ENCODE results near the gene VWA8.

The VWA8 gene

DNA sequence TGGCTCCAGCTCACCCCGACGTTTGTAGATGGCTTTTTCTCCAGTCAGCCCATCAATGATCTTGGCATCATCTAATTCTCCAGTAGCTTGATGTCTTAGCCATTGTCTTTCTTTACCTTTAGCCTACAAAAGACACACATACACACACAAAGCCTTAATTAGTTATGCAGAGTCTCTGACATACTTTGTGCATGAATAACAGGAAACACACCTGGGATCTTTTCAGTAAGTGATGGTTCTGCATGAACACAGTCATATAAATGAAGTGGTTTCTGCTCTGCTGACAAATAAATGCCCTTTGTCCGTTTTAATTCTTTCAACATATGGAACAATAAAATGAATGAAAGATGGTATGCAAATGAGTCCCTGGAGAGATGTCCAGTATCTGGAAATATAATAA, 370.3 kb downstream of the VWA8 start:
- TF ChIP-seq ZNF701 (tag by site-specific recombination; IDR thresholded peaks at IDR 0.05) (no peak), BCL11B (tag by site-specific recombination; IDR thresholded peaks at IDR 0.05; ENCODE audit: low read depth) (no peak), ZNF596 (tag by site-specific recombination; IDR thresholded peaks at IDR 0.05) (no peak), ZXDB (tag by site-specific recombination; IDR thresholded peaks at IDR 0.05) (no peak), ZNF248 (tag by site-specific recombination; IDR thresholded peaks at IDR 0.05) (no peak), ZNF302 (tag by site-specific recombination; IDR thresholded peaks at IDR 0.05; ENCODE audit: low read depth) (no peak)
- TF ChIP-seq, protein P1, sequence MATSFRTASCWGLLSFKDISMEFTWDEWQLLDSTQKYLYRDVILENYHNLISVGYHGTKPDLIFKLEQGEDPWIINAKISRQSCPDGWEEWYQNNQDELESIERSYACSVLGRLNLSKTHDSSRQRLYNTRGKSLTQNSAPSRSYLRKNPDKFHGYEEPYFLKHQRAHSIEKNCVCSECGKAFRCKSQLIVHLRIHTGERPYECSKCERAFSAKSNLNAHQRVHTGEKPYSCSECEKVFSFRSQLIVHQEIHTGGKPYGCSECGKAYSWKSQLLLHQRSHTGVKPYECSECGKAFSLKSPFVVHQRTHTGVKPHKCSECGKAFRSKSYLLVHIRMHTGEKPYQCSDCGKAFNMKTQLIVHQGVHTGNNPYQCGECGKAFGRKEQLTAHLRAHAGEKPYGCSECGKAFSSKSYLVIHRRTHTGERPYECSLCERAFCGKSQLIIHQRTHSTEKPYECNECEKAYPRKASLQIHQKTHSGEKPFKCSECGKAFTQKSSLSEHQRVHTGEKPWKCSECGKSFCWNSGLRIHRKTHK (tag by site-specific recombination; IDR thresholded peaks at IDR 0.05), result no peak
- Histone ChIP-seq H3K36me3 (ENCODE audit: control insufficient read depth in 2 of 2, insufficient read depth in 1 of 2, low read length in 2 of 2) (peaks cover 0 to 3% of the 10 kb centered on the region in 2 experiments; a peak in 1 of 3 replicates), H3K4me3 (ENCODE audit: low read depth, low read length) (no peak overlapping the region), H3K4me1 (ENCODE audit: control insufficient read depth, insufficient read depth, low read length) (no peaks in the 10 kb centered on the region), H3K27ac (ENCODE audit: extremely low read depth, low read depth, low read length) (no peak overlapping the region), H3K9me3 (ENCODE audit: control insufficient read depth, insufficient read depth, low read depth, low read length) (no peaks in the 10 kb centered on the region)
- ChIA-PET POLR2A (interaction anchor here (0.5 kb wide), 1 partner anchor 101 kb away, joined by 4 read pairs; no protein-coding TSS in a partner anchor), CTCF (no interaction called here)

DNA sequence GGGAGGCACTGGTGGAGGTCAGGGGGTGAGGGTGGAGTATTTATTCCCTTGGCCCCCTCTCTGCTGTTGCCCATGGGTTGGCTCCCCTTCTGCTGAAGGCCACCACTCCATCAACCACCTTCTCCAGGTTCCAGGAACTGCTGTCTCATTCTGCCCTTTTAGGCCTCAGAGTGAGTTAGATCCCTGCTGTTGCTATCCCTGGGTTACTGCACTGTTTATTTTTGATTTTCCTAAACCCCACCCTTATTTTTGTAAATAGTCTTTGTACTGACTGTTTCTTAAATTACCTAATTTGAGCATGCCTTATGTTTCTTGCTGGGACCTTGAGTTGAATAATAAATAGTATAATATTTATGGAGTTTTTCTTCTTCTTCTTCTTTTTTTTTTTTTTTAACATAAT, 370.8 kb downstream of the VWA8 start:
- Histone ChIP-seq H3K4me3 (ENCODE audit: low read depth, low read length) (no peak overlapping the region), H3K27ac (ENCODE audit: extremely low read depth, low read depth, low read length) (no peak overlapping the region), H3K4me1 (ENCODE audit: control insufficient read depth, insufficient read depth, low read length) (no peaks in the 10 kb centered on the region), H3K36me3 (ENCODE audit: control insufficient read depth in 2 of 2, insufficient read depth in 1 of 2, low read length in 2 of 2) (peaks cover 0 to 3% of the 10 kb centered on the region in 2 experiments; a peak in 1 of 3 replicates), H3K9me3 (ENCODE audit: control insufficient read depth, insufficient read depth, low read depth, low read length) (no peaks in the 10 kb centered on the region)
- CTCF ChIA-PET, result no interaction called here
- POLR2A ChIA-PET, result no interaction called here
- no peak for TF ChIP-seq YY1 (tag by site-specific recombination; IDR thresholded peaks at IDR 0.05)
- TF ChIP-seq ZNF223 (tag by site-specific recombination; IDR thresholded peaks at IDR 0.05), result no peak
- TF ChIP-seq ZNF560 (tag by site-specific recombination; IDR thresholded peaks at IDR 0.05; ENCODE audit: borderline replicate concordance), result no peak
- TF ChIP-seq, protein P2, sequence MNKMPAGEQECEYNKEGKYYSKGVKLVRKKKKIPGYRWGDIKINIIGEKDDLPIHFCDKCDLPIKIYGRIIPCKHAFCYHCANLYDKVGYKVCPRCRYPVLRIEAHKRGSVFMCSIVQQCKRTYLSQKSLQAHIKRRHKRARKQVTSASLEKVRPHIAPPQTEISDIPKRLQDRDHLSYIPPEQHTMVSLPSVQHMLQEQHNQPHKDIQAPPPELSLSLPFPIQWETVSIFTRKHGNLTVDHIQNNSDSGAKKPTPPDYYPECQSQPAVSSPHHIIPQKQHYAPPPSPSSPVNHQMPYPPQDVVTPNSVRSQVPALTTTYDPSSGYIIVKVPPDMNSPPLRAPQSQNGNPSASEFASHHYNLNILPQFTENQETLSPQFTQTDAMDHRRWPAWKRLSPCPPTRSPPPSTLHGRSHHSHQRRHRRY (tag by site-specific recombination; IDR thresholded peaks at IDR 0.05), result no peak
- TF ChIP-seq ZNF791 (tag by site-specific recombination; IDR thresholded peaks at IDR 0.05), result no peak
- no peak for TF ChIP-seq ZFHX2 (tag by site-specific recombination; conservative IDR thresholded peaks at IDR 0.05)
- no peak for TF ChIP-seq ZNF776 (tag by site-specific recombination; IDR thresholded peaks at IDR 0.05; ENCODE audit: borderline replicate concordance)
- TF ChIP-seq SALL2 (tag by site-specific recombination; IDR thresholded peaks at IDR 0.05; ENCODE audit: borderline replicate concordance), result no peak
- no peak for TF ChIP-seq ZFP41 (tag by site-specific recombination; IDR thresholded peaks at IDR 0.05; ENCODE audit: borderline replicate concordance)
- no peak for TF ChIP-seq OSR2 (tag by site-specific recombination; IDR thresholded peaks at IDR 0.05)
- TF ChIP-seq ZNF366 (tag by site-specific recombination; conservative IDR thresholded peaks at IDR 0.05), result no peak
- TF ChIP-seq ZSCAN16 (tag by site-specific recombination; IDR thresholded peaks at IDR 0.05), result no peak
- TF ChIP-seq ZNF292 (tag by site-specific recombination; IDR thresholded peaks at IDR 0.05; ENCODE audit: borderline replicate concordance, low read depth), result no peak
- TF ChIP-seq, protein P3, sequence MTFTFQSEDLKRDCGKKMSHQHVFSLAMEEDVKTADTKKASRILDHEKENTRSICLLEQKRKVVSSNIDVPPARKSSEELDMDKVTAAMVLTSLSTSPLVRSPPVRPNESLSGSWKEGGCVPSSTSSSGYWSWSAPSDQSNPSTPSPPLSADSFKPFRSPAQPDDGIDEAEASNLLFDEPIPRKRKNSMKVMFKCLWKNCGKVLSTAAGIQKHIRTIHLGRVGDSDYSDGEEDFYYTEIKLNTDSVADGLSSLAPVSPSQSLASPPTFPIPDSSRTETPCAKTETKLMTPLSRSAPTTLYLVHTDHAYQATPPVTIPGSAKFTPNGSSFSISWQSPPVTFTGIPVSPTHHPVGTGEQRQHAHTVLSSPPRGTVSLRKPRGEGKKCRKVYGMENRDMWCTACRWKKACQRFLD (tag by site-specific recombination; IDR thresholded peaks at IDR 0.05), result no peak
- TF ChIP-seq ZNF585B (tag by site-specific recombination; IDR thresholded peaks at IDR 0.05), result no peak
- TF ChIP-seq, protein P4, sequence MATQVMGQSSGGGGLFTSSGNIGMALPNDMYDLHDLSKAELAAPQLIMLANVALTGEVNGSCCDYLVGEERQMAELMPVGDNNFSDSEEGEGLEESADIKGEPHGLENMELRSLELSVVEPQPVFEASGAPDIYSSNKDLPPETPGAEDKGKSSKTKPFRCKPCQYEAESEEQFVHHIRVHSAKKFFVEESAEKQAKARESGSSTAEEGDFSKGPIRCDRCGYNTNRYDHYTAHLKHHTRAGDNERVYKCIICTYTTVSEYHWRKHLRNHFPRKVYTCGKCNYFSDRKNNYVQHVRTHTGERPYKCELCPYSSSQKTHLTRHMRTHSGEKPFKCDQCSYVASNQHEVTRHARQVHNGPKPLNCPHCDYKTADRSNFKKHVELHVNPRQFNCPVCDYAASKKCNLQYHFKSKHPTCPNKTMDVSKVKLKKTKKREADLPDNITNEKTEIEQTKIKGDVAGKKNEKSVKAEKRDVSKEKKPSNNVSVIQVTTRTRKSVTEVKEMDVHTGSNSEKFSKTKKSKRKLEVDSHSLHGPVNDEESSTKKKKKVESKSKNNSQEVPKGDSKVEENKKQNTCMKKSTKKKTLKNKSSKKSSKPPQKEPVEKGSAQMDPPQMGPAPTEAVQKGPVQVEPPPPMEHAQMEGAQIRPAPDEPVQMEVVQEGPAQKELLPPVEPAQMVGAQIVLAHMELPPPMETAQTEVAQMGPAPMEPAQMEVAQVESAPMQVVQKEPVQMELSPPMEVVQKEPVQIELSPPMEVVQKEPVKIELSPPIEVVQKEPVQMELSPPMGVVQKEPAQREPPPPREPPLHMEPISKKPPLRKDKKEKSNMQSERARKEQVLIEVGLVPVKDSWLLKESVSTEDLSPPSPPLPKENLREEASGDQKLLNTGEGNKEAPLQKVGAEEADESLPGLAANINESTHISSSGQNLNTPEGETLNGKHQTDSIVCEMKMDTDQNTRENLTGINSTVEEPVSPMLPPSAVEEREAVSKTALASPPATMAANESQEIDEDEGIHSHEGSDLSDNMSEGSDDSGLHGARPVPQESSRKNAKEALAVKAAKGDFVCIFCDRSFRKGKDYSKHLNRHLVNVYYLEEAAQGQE (tag by site-specific recombination; IDR thresholded peaks at IDR 0.05), result no peak
